Effector CD8-positive, alpha-beta T cell (primary cell): ENCODE results near the gene SLC6A17.

Source experiments
- DNase-seq: peaks from one replicate; lab custom pipeline; 2025; lab: John Stamatoyannopoulos, UW

SLC6A17 gene

GRCh38 chr1:110205156-110205555 is 54.9 kb downstream of the SLC6A17 start:
- no peak for DNase-seq

GRCh38 chr1:110205591-110206155 is 55.4 kb downstream of the SLC6A17 start:
- no peak for DNase-seq

- DNase-seq: no peak
These were observed 56.1 kb downstream of the SLC6A17 start for GRCh38 chr1:110206261-110206920.

- peak; percentile 66 for DNase-seq
These were observed 57.5 kb downstream of the SLC6A17 start for GRCh38 chr1:110207831-110208230.

GRCh38 chr1:110208916-110209645 is 58.8 kb downstream of the SLC6A17 start:
- no peak for DNase-seq

- DNase-seq: peak; percentile 80
These were observed 59.7 kb downstream of the SLC6A17 start, which contains the start of gene KCNC4 for GRCh38 chr1:110209715-110210603. Gene KCNC4 (plus strand): TSS chr1:110210314. CDS start chr1:110211500, 1,186 bp downstream.

GRCh38 chr1:110210604-110211495 is 60.6 kb downstream of the SLC6A17 start:
- peak; percentile 56 for DNase-seq

- DNase-seq: peak; percentile 26
These were observed 61.3 kb downstream of the SLC6A17 start for GRCh38 chr1:110211496-110212168.

- no peak for DNase-seq
These were observed 62.2 kb downstream of the SLC6A17 start for GRCh38 chr1:110212169-110213142.

GRCh38 chr1:110213143-110213540 is 62.8 kb downstream of the SLC6A17 start:
- DNase-seq: no peak

- DNase-seq: no peak
These were observed 64.4 kb downstream of the SLC6A17 start for GRCh38 chr1:110214454-110215404.

GRCh38 chr1:110215621-110216515 is 65.6 kb downstream of the SLC6A17 start:
- no peak for DNase-seq

- no peak for DNase-seq
These were observed 66.7 kb downstream of the SLC6A17 start for GRCh38 chr1:110216844-110217444.

GRCh38 chr1:110218137-110218536 is 67.8 kb downstream of the SLC6A17 start:
- DNase-seq: no peak

- DNase-seq: no peak
These were observed 68.4 kb downstream of the SLC6A17 start for GRCh38 chr1:110218739-110219138.

GRCh38 chr1:110220324-110220723 is 70.0 kb downstream of the SLC6A17 start:
- DNase-seq: no peak

GRCh38 chr1:110221119-110221518 is 70.8 kb downstream of the SLC6A17 start:
- no peak for DNase-seq
